Measurements from ENCODE around the gene TRIO. TPM values are rescaled to one million over a fixed set of nuclear protein-coding genes. Genes with fewer than 3 reads are reported as not detected.

The TRIO gene
- total RNA-seq, 1 experiment from 2014 or later, result 68.4 TPM

GRCh38 chr5:14272548-14273205, 129.5 kb downstream of the TRIO start (continued):
- TF ChIP-seq CTCF (IDR thresholded peaks at IDR 0.05 in 2 of 3, conservative IDR thresholded peaks at IDR 0.05 in 1 of 3; ENCODE audit: borderline replicate concordance in 1 of 3, insufficient read depth in 1 of 3, low read depth in 2 of 3, low read length in 2 of 3) (no peak), SIN3A (IDR thresholded peaks at IDR 0.05; ENCODE audit: low read depth) (no peak)

- ATAC-seq, result no peak
- H3K27ac ChIP-seq (ENCODE audit: low read depth, low read length), result no peak overlapping the region
- H3K9me3 ChIP-seq (ENCODE audit: control insufficient read depth in 1 of 2, insufficient read depth in 1 of 2, low read depth in 1 of 2, low read length in 2 of 2), result no peaks in the 10 kb centered on the region
These were observed 130.1 kb downstream of the TRIO start for GRCh38 chr5:14273207-14273767.

More at GRCh38 chr5:14273207-14273767, 130.1 kb downstream of the TRIO start:
- Histone ChIP-seq H3K4me3 (replicated peaks in 1 of 2; ENCODE audit: low read depth in 1 of 2, low read length in 2 of 2) (no peak overlapping the region), H3K9me2 (ENCODE audit: insufficient read depth) (no peaks in the 10 kb centered on the region), H3K36me3 (ENCODE audit: control insufficient read depth in 1 of 2, insufficient read depth in 2 of 2, low read length in 2 of 2) (peaks cover 0 to 6% of the 10 kb centered on the region in 2 experiments; a peak in 1 of 4 replicates), H3K4me1 (ENCODE audit: control insufficient read depth in 1 of 2, insufficient read depth in 2 of 2, low read length in 2 of 2) (peaks cover 18 to 31% of the 10 kb centered on the region in 2 experiments), H3K79me2 (ENCODE audit: insufficient read depth, low read length) (peaks cover 80% of the 10 kb centered on the region), H3K27me3 (ENCODE audit: insufficient read depth, low read length) (no peaks in the 10 kb centered on the region), H2AFZ (ENCODE audit: low read depth, low read length, poor library complexity, severe bottlenecking) (no peak overlapping the region), H4K20me1 (ENCODE audit: insufficient read depth) (no peaks in the 10 kb centered on the region), H3K9ac (ENCODE audit: low read length) (no peak overlapping the region), H3K4me2 (ENCODE audit: low read length) (no peak overlapping the region)
- TF ChIP-seq SIN3A (IDR thresholded peaks at IDR 0.05; ENCODE audit: low read depth) (no peak), POLR2AphosphoS5 (IDR thresholded peaks at IDR 0.05; ENCODE audit: low read depth, low read length) (no peak), CTCF (IDR thresholded peaks at IDR 0.05 in 2 of 3, conservative IDR thresholded peaks at IDR 0.05 in 1 of 3; ENCODE audit: borderline replicate concordance in 1 of 3, insufficient read depth in 1 of 3, low read depth in 2 of 3, low read length in 2 of 3) (no peak), EZH2phosphoT487 (IDR thresholded peaks at IDR 0.05; ENCODE audit: borderline replicate concordance) (no peak), FOSL1 (IDR thresholded peaks at IDR 0.05; ENCODE audit: low read depth) (no peak), ATF3 (IDR thresholded peaks at IDR 0.05) (no peak), YY1 (IDR thresholded peaks at IDR 0.05; ENCODE audit: extremely low read depth, insufficient replicate concordance, low read depth, low read length) (no peak), TCF7L2 (IDR thresholded peaks at IDR 0.05; ENCODE audit: borderline replicate concordance, extremely low read depth, insufficient read depth, insufficient read length) (no peak), JUND (IDR thresholded peaks at IDR 0.05) (no peak), ELF1 (IDR thresholded peaks at IDR 0.05; ENCODE audit: borderline replicate concordance, low read depth) (no peak)
- TF ChIP-seq, protein P1, sequence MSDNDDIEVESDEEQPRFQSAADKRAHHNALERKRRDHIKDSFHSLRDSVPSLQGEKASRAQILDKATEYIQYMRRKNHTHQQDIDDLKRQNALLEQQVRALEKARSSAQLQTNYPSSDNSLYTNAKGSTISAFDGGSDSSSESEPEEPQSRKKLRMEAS (IDR thresholded peaks at IDR 0.05), result no peak
- TF ChIP-seq, protein P2, sequence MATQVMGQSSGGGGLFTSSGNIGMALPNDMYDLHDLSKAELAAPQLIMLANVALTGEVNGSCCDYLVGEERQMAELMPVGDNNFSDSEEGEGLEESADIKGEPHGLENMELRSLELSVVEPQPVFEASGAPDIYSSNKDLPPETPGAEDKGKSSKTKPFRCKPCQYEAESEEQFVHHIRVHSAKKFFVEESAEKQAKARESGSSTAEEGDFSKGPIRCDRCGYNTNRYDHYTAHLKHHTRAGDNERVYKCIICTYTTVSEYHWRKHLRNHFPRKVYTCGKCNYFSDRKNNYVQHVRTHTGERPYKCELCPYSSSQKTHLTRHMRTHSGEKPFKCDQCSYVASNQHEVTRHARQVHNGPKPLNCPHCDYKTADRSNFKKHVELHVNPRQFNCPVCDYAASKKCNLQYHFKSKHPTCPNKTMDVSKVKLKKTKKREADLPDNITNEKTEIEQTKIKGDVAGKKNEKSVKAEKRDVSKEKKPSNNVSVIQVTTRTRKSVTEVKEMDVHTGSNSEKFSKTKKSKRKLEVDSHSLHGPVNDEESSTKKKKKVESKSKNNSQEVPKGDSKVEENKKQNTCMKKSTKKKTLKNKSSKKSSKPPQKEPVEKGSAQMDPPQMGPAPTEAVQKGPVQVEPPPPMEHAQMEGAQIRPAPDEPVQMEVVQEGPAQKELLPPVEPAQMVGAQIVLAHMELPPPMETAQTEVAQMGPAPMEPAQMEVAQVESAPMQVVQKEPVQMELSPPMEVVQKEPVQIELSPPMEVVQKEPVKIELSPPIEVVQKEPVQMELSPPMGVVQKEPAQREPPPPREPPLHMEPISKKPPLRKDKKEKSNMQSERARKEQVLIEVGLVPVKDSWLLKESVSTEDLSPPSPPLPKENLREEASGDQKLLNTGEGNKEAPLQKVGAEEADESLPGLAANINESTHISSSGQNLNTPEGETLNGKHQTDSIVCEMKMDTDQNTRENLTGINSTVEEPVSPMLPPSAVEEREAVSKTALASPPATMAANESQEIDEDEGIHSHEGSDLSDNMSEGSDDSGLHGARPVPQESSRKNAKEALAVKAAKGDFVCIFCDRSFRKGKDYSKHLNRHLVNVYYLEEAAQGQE (IDR thresholded peaks at IDR 0.05; ENCODE audit: low read depth), result no peak
- CTCF ChIA-PET, result no interaction called here
- POLR2A ChIA-PET, result no interaction called here
- RAD21 ChIA-PET (ENCODE audit: low non-redundant PET in 1 of 2, low total read pairs in 2 of 2, uncharacterized antibody in 2 of 2, unreplicated experiment in 2 of 2), result no interaction called here
- no peak for DNase-seq (ENCODE audit: low read depth, low spot score)
- intact Hi-C loops (cut with micrococcal nuclease), result no loop called here
- TSS peak; percentile 8 for BruUV-seq (replicated peaks)

Data from HCT116 (cell line).